BJ (cell line): ENCODE measurements around the gene ITGB2. TPM values are rescaled to one million over a fixed set of nuclear protein-coding genes. Genes with fewer than 3 reads are reported as not detected.

Experiments used
- CTCF ChIA-PET: fragments of 350-600 bp; formaldehyde crosslinking; extraction: SDS; loops from one replicate; lab custom pipeline; 2021; ENCODE audit warnings: antibody characterized with exemption, inconsistent platforms; lab: Yijun Ruan, JAX
- POLR2A ChIA-PET: fragments of 300-600 bp; sonication (Branson Sonifier 250); formaldehyde crosslinking; extraction: SDS; loops from one replicate; lab custom pipeline; 2021; ENCODE audit warnings: antibody characterized with exemption; lab: Charles Lee
- DNase-seq: peaks from one replicate; pipeline ENCODE4 v3.0.0-alpha.2; 2011; ENCODE audit warnings: low read depth
- H3K27me3 ChIP-seq: 2 replicates; pipeline ENCODE4 v1.6.0; 2011; ENCODE audit warnings: low read length; ENCODE audit not compliant: control insufficient read depth, insufficient read depth
- H3K36me3 ChIP-seq: 2 replicates; pipeline ENCODE4 v1.5.1; 2011; ENCODE audit warnings: low read length; ENCODE audit not compliant: control insufficient read depth, insufficient read depth
- H3K4me3 ChIP-seq: 2 replicates; pipeline ENCODE4 v1.5.1; 2011; ENCODE audit warnings: low read depth, mild to moderate bottlenecking, control low read depth, low read length
- polyA plus RNA-seq: library from polyadenylated mRNA; depleted of rRNA; stranded (reverse); fragments of >200 nt; gene quantifications from 2 replicates; pipeline ENCODE4 v1.2.3, GENCODE V29; 2011
- TF ChIP-seq, protein P1 (sequence below): IDR thresholded peaks from 2 replicates; pipeline ENCODE4 v1.5.1; 2011; ENCODE audit warnings: low read depth, mild to moderate bottlenecking, control low read depth, inconsistent platforms, low read length, moderate library complexity; ENCODE audit not compliant: insufficient read depth

ITGB2 gene
- polyA plus RNA-seq, 1 experiment, result not detected

DNA sequence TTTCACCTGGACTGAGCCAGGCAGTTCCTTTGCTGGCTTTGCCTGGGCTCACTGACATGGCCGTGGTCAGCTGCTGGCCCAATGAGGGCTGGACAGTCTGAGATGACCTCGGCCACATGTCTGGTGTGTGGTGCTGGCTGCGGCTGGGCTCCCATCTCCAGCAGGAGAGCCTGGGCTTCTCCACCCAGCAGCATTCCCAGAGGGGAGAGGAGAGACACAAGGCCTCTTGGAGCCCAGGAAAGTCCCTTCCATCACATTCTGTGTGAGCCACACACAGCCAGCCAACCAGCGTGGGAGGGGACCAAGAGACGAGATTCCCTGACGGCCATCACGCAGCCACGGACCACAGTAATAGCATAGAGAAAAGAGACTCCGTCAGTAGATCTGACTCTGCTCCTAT, 81.7 kb downstream of the ITGB2 start:
- CTCF ChIA-PET, result no interaction called here
- TF ChIP-seq, protein P1, sequence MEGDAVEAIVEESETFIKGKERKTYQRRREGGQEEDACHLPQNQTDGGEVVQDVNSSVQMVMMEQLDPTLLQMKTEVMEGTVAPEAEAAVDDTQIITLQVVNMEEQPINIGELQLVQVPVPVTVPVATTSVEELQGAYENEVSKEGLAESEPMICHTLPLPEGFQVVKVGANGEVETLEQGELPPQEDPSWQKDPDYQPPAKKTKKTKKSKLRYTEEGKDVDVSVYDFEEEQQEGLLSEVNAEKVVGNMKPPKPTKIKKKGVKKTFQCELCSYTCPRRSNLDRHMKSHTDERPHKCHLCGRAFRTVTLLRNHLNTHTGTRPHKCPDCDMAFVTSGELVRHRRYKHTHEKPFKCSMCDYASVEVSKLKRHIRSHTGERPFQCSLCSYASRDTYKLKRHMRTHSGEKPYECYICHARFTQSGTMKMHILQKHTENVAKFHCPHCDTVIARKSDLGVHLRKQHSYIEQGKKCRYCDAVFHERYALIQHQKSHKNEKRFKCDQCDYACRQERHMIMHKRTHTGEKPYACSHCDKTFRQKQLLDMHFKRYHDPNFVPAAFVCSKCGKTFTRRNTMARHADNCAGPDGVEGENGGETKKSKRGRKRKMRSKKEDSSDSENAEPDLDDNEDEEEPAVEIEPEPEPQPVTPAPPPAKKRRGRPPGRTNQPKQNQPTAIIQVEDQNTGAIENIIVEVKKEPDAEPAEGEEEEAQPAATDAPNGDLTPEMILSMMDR, result no peak

GRCh38 chr21:44838039-44838895, 82.4 kb downstream of the ITGB2 start:
- Histone ChIP-seq H3K4me3 (no peak overlapping the region), H3K27me3 (peaks cover 10% of the 10 kb centered on the region), H3K36me3 (no peaks in the 10 kb centered on the region)
- CTCF ChIA-PET, result no interaction called here
- POLR2A ChIA-PET, result interaction anchor here (0.5 kb wide), 1 partner anchor 1585 kb away, joined by 4 read pairs; no protein-coding TSS in a partner anchor
- no peak for DNase-seq
- TF ChIP-seq, protein P1, result no peak

More for the DNA sequence above, 81.7 kb downstream of the ITGB2 start:
- peaks cover 10% of the 10 kb centered on the region for H3K27me3 ChIP-seq
- H3K36me3 ChIP-seq, result no peaks in the 10 kb centered on the region
- DNase-seq, result no peak
- no peak overlapping the region for H3K4me3 ChIP-seq
- POLR2A ChIA-PET, result no interaction called here

- TF ChIP-seq, protein P1, result no peak
- CTCF ChIA-PET, result no interaction called here
Observed at GRCh38 chr21:44837537-44837936, 83.2 kb downstream of the ITGB2 start.

GRCh38 chr21:44836666-44837471, 83.8 kb downstream of the ITGB2 start:
- H3K27me3 ChIP-seq, result peaks cover 8% of the 10 kb centered on the region
- ChIA-PET CTCF (no interaction called here), POLR2A (no interaction called here)
- TF ChIP-seq, protein P1, result no peak
- no peaks in the 10 kb centered on the region for H3K36me3 ChIP-seq
- H3K4me3 ChIP-seq, result no peak overlapping the region
- DNase-seq, result no peak

More at GRCh38 chr21:44837537-44837936, 83.2 kb downstream of the ITGB2 start:
- POLR2A ChIA-PET, result interaction anchor here (0.5 kb wide), 1 partner anchor 1586 kb away, joined by 4 read pairs; no protein-coding TSS in a partner anchor
- peaks cover 10% of the 10 kb centered on the region for H3K27me3 ChIP-seq
- no peak overlapping the region for H3K4me3 ChIP-seq
- DNase-seq, result no peak
- H3K36me3 ChIP-seq, result no peaks in the 10 kb centered on the region

GRCh38 chr21:44836349-44836665, 84.4 kb downstream of the ITGB2 start:
- CTCF ChIA-PET, result no interaction called here
- POLR2A ChIA-PET, result no interaction called here
- no peak overlapping the region for H3K4me3 ChIP-seq
- H3K27me3 ChIP-seq, result peaks cover 5% of the 10 kb centered on the region
- no peak for DNase-seq
- H3K36me3 ChIP-seq, result no peaks in the 10 kb centered on the region
- TF ChIP-seq, protein P1, result no peak
